ENCODE data around the gene LTV1. TPM values are rescaled to one million over a fixed set of nuclear protein-coding genes. Genes with fewer than 3 reads are reported as not detected.

The LTV1 gene

DNA sequence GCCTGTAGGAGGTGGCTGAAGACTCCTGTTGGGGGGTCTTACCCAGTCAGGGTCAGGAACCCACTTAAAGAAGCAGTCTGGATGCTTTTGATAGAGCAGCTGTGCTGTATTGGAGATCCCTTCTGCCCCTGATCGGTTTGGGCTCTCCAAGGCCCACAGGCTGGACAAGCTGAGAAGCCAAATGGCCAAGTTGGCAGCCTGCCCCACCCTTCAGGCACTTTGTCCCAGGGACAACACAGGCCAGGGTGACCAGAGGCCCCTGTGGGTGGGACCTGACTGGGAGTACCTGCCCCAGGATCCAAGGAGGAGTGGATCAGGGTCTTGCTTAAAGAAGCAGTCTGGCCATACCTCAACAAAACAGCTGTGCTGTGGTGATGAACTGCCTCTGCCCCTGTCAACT lies 69.5 kb downstream of the LTV1 start:
- Histone ChIP-seq H3K4ac (ENCODE audit: low read depth in 1 of 2, low read length in 2 of 2) (no peak overlapping the region), H2BK5ac (ENCODE audit: low read depth, low read length, poor library complexity, severe bottlenecking) (no peak overlapping the region), H3K79me1 (replicated peaks; ENCODE audit: low read length, poor library complexity, severe bottlenecking) (no peaks in the 10 kb centered on the region), H3K27me3 (ENCODE audit: control insufficient read depth in 1 of 2, insufficient read depth in 1 of 2, low read length in 2 of 2) (no peaks in the 10 kb centered on the region), H3K14ac (ENCODE audit: low read length in 2 of 2) (no peak overlapping the region), H3K23ac (ENCODE audit: low read length in 2 of 2) (no peak overlapping the region), H3K9me3 (ENCODE audit: control insufficient read depth, low read length) (peaks cover 51% of the 10 kb centered on the region), H3K36me3 (ENCODE audit: control insufficient read depth in 1 of 2, insufficient read depth in 2 of 2, low read depth in 1 of 2, low read length in 2 of 2) (no peaks in the 10 kb centered on the region), H4K8ac (ENCODE audit: low read length) (no peak overlapping the region), H2AK5ac (ENCODE audit: low read length, severe bottlenecking) (no peak overlapping the region), H3K18ac (ENCODE audit: low read depth in 1 of 2, low read length in 2 of 2) (no peak overlapping the region), H2BK15ac (ENCODE audit: low read depth, poor library complexity, severe bottlenecking) (no peak overlapping the region), H2BK12ac (ENCODE audit: low read length in 2 of 2) (no peak overlapping the region), H3K4me2 (ENCODE audit: low read length, poor library complexity, severe bottlenecking) (no peak overlapping the region), H2BK120ac (ENCODE audit: low read depth, low read length) (no peak overlapping the region), H2AFZ (ENCODE audit: low read depth, low read length) (no peak overlapping the region), H3K4me1 (ENCODE audit: control insufficient read depth, insufficient read depth, low read depth, low read length) (no peaks in the 10 kb centered on the region), H4K91ac (ENCODE audit: low read length) (no peak overlapping the region), H3K9ac (ENCODE audit: low read length) (no peak overlapping the region), H3K27ac (ENCODE audit: low read length, poor library complexity, severe bottlenecking) (no peak overlapping the region), H3K4me3 (ENCODE audit: insufficient read depth in 1 of 2, low read depth in 1 of 2, low read length in 2 of 2) (no peak overlapping the region)
- 81% methylated on average over 1 of the region's 1 CpG for WGBS
- no peak for DNase-seq

Small RNA genes lying within 50 kb of the gene (small RNA-seq; reads per million reads assigned to genes)
- gene ZC2HC1B (ENCODE audit: low read depth), result not detected
